ENCODE results near the gene PAK4.

DNA sequence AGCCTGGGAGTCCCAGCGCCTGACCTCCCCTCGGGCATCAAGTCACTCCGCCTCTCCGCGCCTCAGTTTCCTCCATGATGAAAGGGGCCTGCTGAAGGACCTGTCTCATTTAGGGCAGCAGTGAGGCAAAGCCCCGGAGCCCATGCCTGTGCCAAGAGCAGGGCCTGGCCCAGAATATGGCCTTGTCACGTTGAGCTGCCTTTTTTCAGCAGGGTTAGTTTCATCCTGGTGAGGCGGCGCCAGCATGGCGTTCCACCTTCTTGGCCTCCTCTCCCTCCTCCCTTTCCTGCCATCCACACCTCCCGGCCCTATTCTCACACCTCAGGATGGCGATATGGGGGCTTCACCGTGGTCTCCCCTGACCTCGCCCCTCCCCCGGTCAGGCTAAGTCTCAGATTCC lies 30.2 kb downstream of the PAK4 start:
- TF ChIP-seq POLR2A (IDR thresholded peaks at IDR 0.05; ENCODE audit: low read depth, low read length): no peak
- TF ChIP-seq TAF1 (IDR thresholded peaks at IDR 0.05; ENCODE audit: borderline replicate concordance, low read depth, low read length): no peak
